ENCODE data around the gene CAV1. TPM values are rescaled to one million over a fixed set of nuclear protein-coding genes. Genes with fewer than 3 reads are reported as not detected.
"Not testable (repeated sequence)": the region's sequence is repeated elsewhere in the genome, so short reads cannot be mapped to it uniquely, and the experiment has no call there.

CAV1 gene, protein sequence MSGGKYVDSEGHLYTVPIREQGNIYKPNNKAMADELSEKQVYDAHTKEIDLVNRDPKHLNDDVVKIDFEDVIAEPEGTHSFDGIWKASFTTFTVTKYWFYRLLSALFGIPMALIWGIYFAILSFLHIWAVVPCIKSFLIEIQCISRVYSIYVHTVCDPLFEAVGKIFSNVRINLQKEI
- total RNA-seq (2014; rRNA removed; shearing (Covaris generic)) (1,062 and 1,092 TPM in 2 replicates), polyA plus RNA-seq (2016; fragmentation: Nextera tagmentation; extraction: Ambion mirVana) (1,736 and 1,789 TPM in 2 replicates)

DNA sequence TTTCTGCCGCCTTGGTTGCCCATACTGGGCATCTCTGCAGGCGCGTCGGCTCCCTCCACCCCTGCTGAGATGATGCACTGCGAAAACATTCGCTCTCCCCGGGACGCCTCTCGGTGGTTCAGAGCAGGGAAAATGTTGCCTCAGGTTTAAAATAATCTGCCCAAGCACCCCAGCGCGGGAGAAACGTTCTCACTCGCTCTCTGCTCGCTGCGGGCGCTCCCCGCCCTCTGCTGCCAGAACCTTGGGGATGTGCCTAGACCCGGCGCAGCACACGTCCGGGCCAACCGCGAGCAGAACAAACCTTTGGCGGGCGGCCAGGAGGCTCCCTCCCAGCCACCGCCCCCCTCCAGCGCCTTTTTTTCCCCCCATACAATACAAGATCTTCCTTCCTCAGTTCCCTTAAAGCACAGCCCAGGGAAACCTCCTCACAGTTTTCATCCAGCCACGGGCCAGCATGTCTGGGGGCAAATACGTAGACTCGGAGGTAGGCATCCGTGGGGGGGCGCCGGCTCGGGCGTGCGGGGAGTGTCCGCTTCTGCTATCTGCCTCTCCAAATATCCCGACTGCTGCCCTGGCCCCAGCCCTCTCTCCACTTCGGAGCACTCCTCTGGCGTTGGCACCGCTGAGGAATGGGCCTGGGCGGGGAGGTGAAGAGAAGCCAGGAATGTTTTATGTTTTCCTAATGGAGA is at the start of gene CAV1:
Gene CAV1, plus strand, starts transcription at position 428 of the 689 bp plus-strand sequence. Its CDS starts 27 bp downstream, at position 455.
- H4K20me1 ChIP-seq (ENCODE audit: insufficient read depth) = no peaks in the 10 kb centered on the region
- H3K36me3 ChIP-seq (ENCODE audit: low read depth) = peaks cover 26% of the 10 kb centered on the region
- H3K4me1 ChIP-seq (ENCODE audit: insufficient read depth) = peaks cover 37% of the 10 kb centered on the region
- WGBS, 2 experiments (ENCODE audit: low coverage in 1 of 2, low lambda C conversion rate in 2 of 2, missing lambda C conversion rate in 2 of 2) = 0% methylated on average over 40 to 42 of the region's 42 CpGs
- H3K9ac ChIP-seq = peak within 1 kb of the TSS; percentile 99
- H3K27me3 ChIP-seq (replicated peaks; ENCODE audit: insufficient read depth) = no peaks in the 10 kb centered on the region
- peaks cover 55% of the 10 kb centered on the region for H3F3A ChIP-seq (ENCODE audit: insufficient read depth)
- H3K9me2 ChIP-seq (ENCODE audit: insufficient read depth) = no peaks in the 10 kb centered on the region
- peak within 1 kb of the TSS; percentile 86 for H3K4me2 ChIP-seq (ENCODE audit: unreplicated experiment)
- H2AFZ ChIP-seq = peak within 1 kb of the TSS; percentile 13
- peak within 1 kb of the TSS; percentile 95 for H3K27ac ChIP-seq
- in situ Hi-C loops (cut with MboI) = loop anchor here (10.0 kb wide), 1 partner anchor 260 kb away; no protein-coding TSS in a partner anchor
- DNase-seq = peak; percentile 98
- peaks cover 46% of the 10 kb centered on the region for H3K79me2 ChIP-seq (ENCODE audit: insufficient read depth)
- H3K9me3 ChIP-seq (ENCODE audit: low read depth) = no peaks in the 10 kb centered on the region
- TF ChIP-seq EZH2 (IDR thresholded peaks at IDR 0.05; ENCODE audit: insufficient read depth, poor library complexity, severe bottlenecking) = no peak
- no peak for TF ChIP-seq EZH2phosphoT487 (IDR thresholded peaks at IDR 0.05; ENCODE audit: insufficient read depth, low read depth)
- H3K4me3 ChIP-seq = peak within 1 kb of the TSS; percentile 95

DNA sequence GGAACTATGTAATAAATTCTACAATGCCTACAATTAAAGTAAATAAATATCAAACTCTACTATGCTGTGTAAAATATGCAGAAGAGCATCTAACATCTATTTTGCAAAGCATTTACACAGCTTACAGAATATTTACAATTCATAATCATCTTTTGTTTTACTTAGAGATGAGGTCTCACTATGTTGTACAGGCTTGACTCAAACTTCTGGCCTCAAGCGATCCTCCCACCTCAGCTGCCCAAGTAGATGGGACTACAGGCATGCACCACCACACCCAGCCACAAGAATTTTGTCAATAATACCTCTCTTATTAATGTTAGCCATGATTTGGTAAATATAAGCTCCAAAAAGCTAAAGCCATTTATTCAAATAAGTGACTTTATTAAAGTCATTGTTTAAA is 47.2 kb upstream of the CAV1 start:
- no peak overlapping the region for H3K27ac ChIP-seq
- no peak overlapping the region for H3K4me3 ChIP-seq
- H2AFZ ChIP-seq = no peak overlapping the region
- no peak for DNase-seq
- no peaks in the 10 kb centered on the region for H3K9me3 ChIP-seq (ENCODE audit: low read depth)
- no peaks in the 10 kb centered on the region for H3K9me2 ChIP-seq (ENCODE audit: insufficient read depth)
- no peak overlapping the region for H3K4me2 ChIP-seq (ENCODE audit: unreplicated experiment)
- peaks cover 12% of the 10 kb centered on the region for H3K4me1 ChIP-seq (ENCODE audit: insufficient read depth)
- H3K79me2 ChIP-seq (ENCODE audit: insufficient read depth) = no peaks in the 10 kb centered on the region
- in situ Hi-C loops (cut with MboI) = no loop called here
- H3K9ac ChIP-seq = no peak overlapping the region
- H3K27me3 ChIP-seq (replicated peaks; ENCODE audit: insufficient read depth) = no peaks in the 10 kb centered on the region
- TF ChIP-seq EZH2 (IDR thresholded peaks at IDR 0.05; ENCODE audit: insufficient read depth, poor library complexity, severe bottlenecking) (no peak), EZH2phosphoT487 (IDR thresholded peaks at IDR 0.05; ENCODE audit: insufficient read depth, low read depth) (no peak)
- 46 to 62% methylated on average over 1 of the region's 1 CpG for WGBS, 2 experiments (ENCODE audit: low coverage in 1 of 2, low lambda C conversion rate in 2 of 2, missing lambda C conversion rate in 2 of 2)
- H4K20me1 ChIP-seq (ENCODE audit: insufficient read depth) = no peaks in the 10 kb centered on the region
- 0 out of 2 replicates have a peak, but pooled peaks cover 12% of the 10 kb centered on the region for H3F3A ChIP-seq (ENCODE audit: insufficient read depth)
- H3K36me3 ChIP-seq (ENCODE audit: low read depth) = no peaks in the 10 kb centered on the region

DNA sequence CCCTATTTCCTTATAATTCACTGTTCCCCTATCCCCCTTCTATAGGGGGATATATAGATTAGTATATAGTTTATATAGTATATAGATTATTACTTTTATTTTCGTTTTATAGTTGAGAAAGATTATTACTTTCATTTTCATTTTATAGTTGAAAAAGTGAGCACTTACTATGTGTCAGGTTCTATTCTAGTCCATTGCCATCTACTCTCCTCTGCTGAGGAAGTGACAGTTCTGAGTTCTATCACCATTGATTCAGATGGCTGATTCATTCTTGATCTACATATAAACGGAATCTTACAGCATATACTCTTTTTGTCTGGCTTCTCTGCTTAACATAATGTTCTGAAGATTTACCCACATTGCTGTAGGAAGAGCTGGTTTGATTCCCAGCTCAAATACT is 46.0 kb upstream of the CAV1 start:
- H3K9me3 ChIP-seq (ENCODE audit: low read depth) = no peaks in the 10 kb centered on the region
- H3K79me2 ChIP-seq (ENCODE audit: insufficient read depth) = no peaks in the 10 kb centered on the region
- H3K36me3 ChIP-seq (ENCODE audit: low read depth) = no peaks in the 10 kb centered on the region
- 0 out of 2 replicates have a peak, but pooled peaks cover 12% of the 10 kb centered on the region for H3F3A ChIP-seq (ENCODE audit: insufficient read depth)
- peaks cover 16% of the 10 kb centered on the region for H3K4me1 ChIP-seq (ENCODE audit: insufficient read depth)
- H3K9me2 ChIP-seq (ENCODE audit: insufficient read depth) = no peaks in the 10 kb centered on the region
- in situ Hi-C loops (cut with MboI) = no loop called here
- H2AFZ ChIP-seq = no peak overlapping the region
- no peaks in the 10 kb centered on the region for H3K27me3 ChIP-seq (replicated peaks; ENCODE audit: insufficient read depth)
- H3K27ac ChIP-seq = no peak overlapping the region
- DNase-seq = no peak
- no peaks in the 10 kb centered on the region for H4K20me1 ChIP-seq (ENCODE audit: insufficient read depth)
- no peak overlapping the region for H3K4me2 ChIP-seq (ENCODE audit: unreplicated experiment)
- TF ChIP-seq EZH2 (IDR thresholded peaks at IDR 0.05; ENCODE audit: insufficient read depth, poor library complexity, severe bottlenecking) = no peak
- no peak for TF ChIP-seq EZH2phosphoT487 (IDR thresholded peaks at IDR 0.05; ENCODE audit: insufficient read depth, low read depth)
- H3K9ac ChIP-seq = no peak overlapping the region
- H3K4me3 ChIP-seq = no peak overlapping the region
- 36% methylated on average over 2 of the region's 2 CpGs for WGBS, 2 experiments (ENCODE audit: low coverage in 1 of 2, low lambda C conversion rate in 2 of 2, missing lambda C conversion rate in 2 of 2)

DNA sequence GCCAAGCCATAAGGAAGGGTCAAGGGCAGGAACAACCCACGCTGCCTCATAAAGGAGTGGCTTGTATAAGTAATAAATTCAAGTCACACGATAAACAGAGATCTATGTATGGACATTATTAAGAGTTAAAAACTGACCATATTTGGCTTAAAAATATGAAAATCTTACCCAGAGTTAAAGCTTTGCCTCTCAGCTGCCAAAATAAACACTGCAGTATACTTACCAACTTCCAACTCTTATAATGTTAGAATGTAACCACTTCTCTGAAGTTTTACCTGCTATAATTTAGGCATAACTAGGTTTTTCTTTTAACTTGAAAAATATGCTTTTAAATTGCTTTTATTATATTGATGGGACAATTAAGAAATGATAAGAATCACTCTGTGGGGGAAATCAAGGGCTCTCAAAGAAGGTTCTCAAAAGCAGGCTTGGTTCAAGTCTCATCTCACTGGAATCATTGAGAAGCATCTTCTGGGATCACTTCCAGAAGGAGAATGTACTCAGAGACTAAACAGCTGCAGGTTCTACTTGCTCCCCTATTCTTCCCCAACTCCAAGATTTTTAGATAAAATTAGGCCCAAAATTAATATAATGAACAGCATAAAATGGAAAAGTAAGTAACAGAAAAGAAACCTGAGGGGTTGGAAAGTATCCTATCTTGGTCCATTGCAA is 41.4 kb upstream of the CAV1 start:
- DNase-seq = no peak
- Histone ChIP-seq H3K36me3 (ENCODE audit: low read depth) (no peaks in the 10 kb centered on the region), H4K20me1 (ENCODE audit: insufficient read depth) (no peaks in the 10 kb centered on the region), H3K4me1 (ENCODE audit: insufficient read depth) (peaks cover 5% of the 10 kb centered on the region), H3K27ac (no peak overlapping the region), H3K27me3 (replicated peaks; ENCODE audit: insufficient read depth) (no peaks in the 10 kb centered on the region), H2AFZ (no peak overlapping the region), H3K4me3 (no peak overlapping the region), H3K9ac (no peak overlapping the region), H3K9me3 (ENCODE audit: low read depth) (no peaks in the 10 kb centered on the region), H3K9me2 (ENCODE audit: insufficient read depth) (no peaks in the 10 kb centered on the region), H3K4me2 (ENCODE audit: unreplicated experiment) (no peak overlapping the region), H3F3A (ENCODE audit: insufficient read depth) (0 out of 2 replicates have a peak, but pooled peaks cover 3% of the 10 kb centered on the region), H3K79me2 (ENCODE audit: insufficient read depth) (no peaks in the 10 kb centered on the region)
- TF ChIP-seq EZH2 (IDR thresholded peaks at IDR 0.05; ENCODE audit: insufficient read depth, poor library complexity, severe bottlenecking) (no peak), EZH2phosphoT487 (IDR thresholded peaks at IDR 0.05; ENCODE audit: insufficient read depth, low read depth) (no peak)
- 86 to 91% methylated on average over 2 of the region's 2 CpGs for WGBS, 2 experiments (ENCODE audit: low coverage in 1 of 2, low lambda C conversion rate in 2 of 2, missing lambda C conversion rate in 2 of 2)
- in situ Hi-C loops (cut with MboI) = no loop called here

DNA sequence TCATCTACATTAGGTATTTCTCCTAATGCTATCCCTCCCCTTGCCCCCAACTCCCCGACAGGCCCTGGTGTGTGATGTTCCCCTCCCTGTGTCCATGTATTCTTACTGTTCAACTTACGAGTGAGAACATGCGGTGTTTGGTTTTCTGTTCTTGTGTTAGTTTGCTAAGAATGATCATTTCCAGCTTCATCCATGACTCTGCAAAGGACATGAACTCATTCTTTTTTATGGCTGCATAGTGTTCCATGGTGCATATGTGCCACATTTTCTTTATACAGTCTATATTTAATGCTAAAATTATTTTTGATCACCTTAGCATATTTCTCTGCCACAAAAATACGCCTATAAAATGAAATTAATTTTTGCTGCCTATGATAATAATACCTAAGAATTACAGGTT is 40.4 kb upstream of the CAV1 start:
- H3K4me1 ChIP-seq (ENCODE audit: insufficient read depth); DNase-seq: not testable (repeated sequence)
- 91 to 94% methylated on average over 4 of the region's 4 CpGs for WGBS, 2 experiments (ENCODE audit: low coverage in 1 of 2, low lambda C conversion rate in 2 of 2, missing lambda C conversion rate in 2 of 2)

More for the DNA sequence above, 40.4 kb upstream of the CAV1 start:
- H3K9ac ChIP-seq; H3K4me2 ChIP-seq (ENCODE audit: unreplicated experiment); H3K79me2 ChIP-seq (ENCODE audit: insufficient read depth); H3K9me2 ChIP-seq (ENCODE audit: insufficient read depth); H3K36me3 ChIP-seq (ENCODE audit: low read depth); in situ Hi-C loops (cut with MboI); H4K20me1 ChIP-seq (ENCODE audit: insufficient read depth); H3K27me3 ChIP-seq (replicated peaks; ENCODE audit: insufficient read depth); H3K9me3 ChIP-seq (ENCODE audit: low read depth); H3F3A ChIP-seq (ENCODE audit: insufficient read depth); H3K27ac ChIP-seq; H2AFZ ChIP-seq; H3K4me3 ChIP-seq: not testable (repeated sequence)
